Right lobe of liver (tissue), 6 donors: ENCODE results near the gene CD63. TPM values are rescaled to one million over a fixed set of nuclear protein-coding genes. Genes with fewer than 3 reads are reported as not detected.
"Not testable (repeated sequence)": the region's sequence is repeated elsewhere in the genome, so short reads cannot be mapped to it uniquely, and the experiment has no call there.

Experiments
- ATAC-seq, 4 donors: fragments of 200-7000 bp; cut with Tn5 transposase; one replicate each; pipeline ENCODE4 v1.9.1; 2020; ENCODE audit warnings: mild to moderate bottlenecking in 4 of 4, moderate library complexity in 4 of 4
- DNase-seq, 3 donors: peaks; one replicate each; pipeline ENCODE4 v3.0.0-alpha.2; 2020
- H3K27ac ChIP-seq, 3 donors: fragments of 200-600 bp; one replicate each; pipeline ENCODE4 v1.8.0; 2022
- H3K27me3 ChIP-seq, 2 donors: fragments of 200-600 bp; one replicate each; pipeline ENCODE4 v1.8.0; 2022
- H3K36me3 ChIP-seq, 4 donors: fragments of 200-600 bp; sonication (generic) in 1 of 4; one replicate each; pipeline versions ENCODE4 v1.5.1 to v1.8.0; 2017 to 2022; ENCODE audit warnings: control low read depth in 1 of 4
- H3K4me1 ChIP-seq, 4 donors: fragments of 200-600 bp; sonication (generic) in 1 of 4; one replicate each; pipeline versions ENCODE4 v1.5.1 to v1.8.0; 2017 to 2022; ENCODE audit warnings: control low read depth in 1 of 4
- H3K4me3 ChIP-seq, 3 donors: fragments of 200-600 bp; one replicate each; pipeline ENCODE4 v1.8.0; 2022
- H3K9me3 ChIP-seq, 4 donors: fragments of 200-600 bp; sonication (generic) in 1 of 4; one replicate each; pipeline versions ENCODE4 v1.5.1 to v1.8.0; 2017 to 2022; ENCODE audit warnings: control low read depth in 1 of 4
- CTCF ChIP-seq, 4 donors: fragments of 200-600 bp in 3 of 4; fragments of 450-650 bp in 1 of 4; IDR thresholded peaks; one replicate each; pipeline versions ENCODE4 v1.5.1 to v1.8.0; 2016 to 2022; ENCODE audit warnings: antibody characterized with exemption in 4 of 4, mild to moderate bottlenecking in 2 of 4
- POLR2A ChIP-seq: fragments of 450-650 bp; IDR thresholded peaks from one replicate; pipeline ENCODE4 v1.6.1; 2017; ENCODE audit warnings: antibody characterized with exemption, mild to moderate bottlenecking
- WGBS: methylation state at CpG from one replicate; pipeline ENCODE4 v1.1.6; 2018; ENCODE audit warnings: low coverage, low lambda C conversion rate; ENCODE audit not compliant: insufficient coverage; ENCODE audit errors: missing lambda C conversion rate; 5-methylcytosine and 5-hydroxymethylcytosine counted together
- intact Hi-C, 2 donors: fragments of 100-400 bp; cut with DNase I; formaldehyde crosslinking; loops; one replicate each; pipeline versions ENCODE4 v1.11.2 to v1.14.1; 2022
- total RNA-seq, 6 experiments: library from RNA; depleted of rRNA in 2 of 6; stranded (reverse); fragments of >200 nt in 2 of 6; fragmentation: NEBNext Ultra II Directional in 3 of 6; extraction: Animal tissue kit (Norgen Biotek cat#: 25700) in 3 of 6; gene quantifications; one replicate each; pipeline versions ENCODE4 v1.1.0 to v1.2.4, GENCODE V29; 2016 to 2023
- donor health status: DM: no; HTN: yes; CAD: no.
- donor health status: DM: no; HTN: no; CAD: no.
- donor health status: DM: no; HTN: no; CAD: no.
- donor health status: DM: no; HTN: yes; CAD: no.
- donor health status: DM: no; HTN: yes; CAD: no.

Gene CD63
- total RNA-seq, 6 experiments from 2014 or later, result 213 to 556 (median 317) TPM

GRCh38 chr12:55765736-55766290 lies 37.0 kb upstream of the CD63 start:
- intact Hi-C loops, result no loop called here
- WGBS, result 86% methylated on average over 4 of the region's 5 CpGs
- H3K9me3 ChIP-seq, result no peaks in the 10 kb centered on the region
- peaks cover 0 to 4% (median 1%) of the 10 kb centered on the region in 4 donors for H3K36me3 ChIP-seq
- H3K27ac ChIP-seq, result no peak overlapping the region
- DNase-seq (no peak), ATAC-seq (no peak)
- H3K4me1 ChIP-seq, result no peaks in the 10 kb centered on the region
- H3K4me3 ChIP-seq, result no peak overlapping the region
- no peaks in the 10 kb centered on the region for H3K27me3 ChIP-seq
- no peak for TF ChIP-seq POLR2A

- no peak overlapping the region for H3K27ac ChIP-seq
- peaks cover 0 to 31% (median 16%) of the 10 kb centered on the region in 4 donors for H3K36me3 ChIP-seq
- ATAC-seq (no peak), DNase-seq (no peak)
- H3K27me3 ChIP-seq, result no peaks in the 10 kb centered on the region
- no peaks in the 10 kb centered on the region for H3K9me3 ChIP-seq
- intact Hi-C loops, result no loop called here
- TF ChIP-seq CTCF (IDR thresholded peaks at IDR 0.05), result no peak
- no peak for TF ChIP-seq POLR2A
- H3K4me3 ChIP-seq, result no peak overlapping the region
- H3K4me1 ChIP-seq, result no peaks in the 10 kb centered on the region
These were observed 33.8 kb upstream of the CD63 start for GRCh38 chr12:55762646-55763045.

GRCh38 chr12:55760663-55761062 lies 31.9 kb upstream of the CD63 start:
- Histone ChIP-seq H3K27me3 (no peaks in the 10 kb centered on the region), H3K4me1 (no peaks in the 10 kb centered on the region), H3K9me3 (no peaks in the 10 kb centered on the region), H3K36me3 (peaks cover 0 to 47% (median 25%) of the 10 kb centered on the region in 4 donors), H3K27ac (no peak overlapping the region), H3K4me3 (no peak overlapping the region)
- ATAC-seq, result no peak
- WGBS, result 90% methylated on average over 3 of the region's 6 CpGs
- intact Hi-C loops, result no loop called here
- DNase-seq, result no peak
- TF ChIP-seq CTCF (IDR thresholded peaks at IDR 0.05) (no peak), POLR2A (no peak)

GRCh38 chr12:55758575-55758974 lies 29.8 kb upstream of the CD63 start:
- ATAC-seq, H3K4me1 ChIP-seq, H3K9me3 ChIP-seq, H3K27ac ChIP-seq, H3K4me3 ChIP-seq, DNase-seq, intact Hi-C loops, H3K27me3 ChIP-seq: not testable (repeated sequence)
- WGBS, result 80% methylated on average over 1 of the region's 4 CpGs
- peaks cover 0 to 50% (median 27%) of the 10 kb centered on the region in 4 donors for H3K36me3 ChIP-seq

GRCh38 chr12:55757701-55758100 lies 28.9 kb upstream of the CD63 start:
- H3K36me3 ChIP-seq, result peaks cover 0 to 56% (median 29%) of the 10 kb centered on the region in 4 donors

More at GRCh38 chr12:55757701-55758100, 28.9 kb upstream of the CD63 start:
- Histone ChIP-seq H3K4me1 (no peaks in the 10 kb centered on the region), H3K27ac (no peak overlapping the region), H3K9me3 (no peaks in the 10 kb centered on the region), H3K27me3 (no peaks in the 10 kb centered on the region), H3K4me3 (no peak overlapping the region)
- intact Hi-C loops, result no loop called here
- ATAC-seq (no peak), DNase-seq (no peak)
- TF ChIP-seq POLR2A, result no peak
- no peak for TF ChIP-seq CTCF (IDR thresholded peaks at IDR 0.05)
- 80% methylated on average over 2 of the region's 2 CpGs for WGBS
